Heart right ventricle (tissue), 16 donors: ENCODE measurements around the gene NPC2. TPM values are rescaled to one million over a fixed set of nuclear protein-coding genes. Genes with fewer than 3 reads are reported as not detected.

Experiments used
- ATAC-seq, 8 donors: fragments of 200-7000 bp; cut with Tn5 transposase; one replicate each; pipeline ENCODE4 v1.9.1; 2020; ENCODE audit warnings: mild to moderate bottlenecking in 8 of 8, moderate library complexity in 8 of 8, moderate number of reproducible peaks in 1 of 8
- DNase-seq, 2 donors: peaks; one replicate each; pipeline ENCODE4 v3.0.0-alpha.2; 2020
- H3K27ac ChIP-seq, 10 donors: fragments of 200-600 bp; sonication (generic) in 2 of 10; one replicate each; pipeline versions ENCODE4 v1.5.0 to v1.8.0; 2020 to 2022; ENCODE audit warnings: mild to moderate bottlenecking in 3 of 10
- H3K27me3 ChIP-seq, 7 donors: fragments of 200-600 bp; one replicate each; pipeline ENCODE4 v1.8.0; 2021 to 2022; ENCODE audit warnings: mild to moderate bottlenecking in 2 of 7
- H3K36me3 ChIP-seq, 9 donors: fragments of 200-600 bp; sonication (generic) in 1 of 9; one replicate each; pipeline versions ENCODE4 v1.5.0 to v1.8.0; 2020 to 2022; ENCODE audit warnings: mild to moderate bottlenecking in 2 of 9
- H3K4me1 ChIP-seq, 9 donors: fragments of 200-600 bp; sonication (generic) in 1 of 9; one replicate each; pipeline versions ENCODE4 v1.5.0 to v1.8.0; 2020 to 2022; ENCODE audit warnings: mild to moderate bottlenecking in 4 of 9
- H3K4me3 ChIP-seq, 10 donors: fragments of 200-600 bp; sonication (generic) in 2 of 10; one replicate each; pipeline versions ENCODE4 v1.5.0 to v1.8.0; 2020 to 2022; ENCODE audit warnings: mild to moderate bottlenecking in 7 of 10, moderate library complexity in 2 of 10
- H3K9me3 ChIP-seq, 11 donors: fragments of 200-600 bp in 10 of 11; sonication (generic) in 2 of 11; one replicate each; pipeline versions ENCODE4 v1.5.0 to v1.8.0; 2013 to 2022; ENCODE audit warnings: mild to moderate bottlenecking in 2 of 11, control low read depth in 1 of 11, moderate library complexity in 1 of 11
- WGBS, 2 donors: extraction: QIAGEN DNeasy Blood & Tissue Kit; methylation state at CpG; one replicate each; pipeline ENCODE4 v1.1.7; 2013; ENCODE audit warnings: inconsistent platforms in 1 of 2; 5-methylcytosine and 5-hydroxymethylcytosine counted together
- intact Hi-C, 10 donors: fragments of 100-400 bp; cut with DNase I; formaldehyde crosslinking; loops; one replicate each; pipeline versions ENCODE4 v1.11.1 to v1.14.2; 2022
- polyA plus RNA-seq, 2 donors: library from polyadenylated mRNA; stranded (reverse); fragments of 200-250 nt; gene quantifications; one replicate each; pipeline ENCODE4 v1.2.3, GENCODE V29; 2013
- total RNA-seq, 10 donors: library from RNA; stranded (reverse); fragmentation: NEBNext Ultra II Directional in 3 of 10; extraction: Animal tissue kit (Norgen Biotek cat#: 25700) in 3 of 10; gene quantifications; one replicate each; pipeline versions ENCODE4 v1.2.1 to v1.2.4, GENCODE V29; 2021 to 2023
- TF ChIP-seq, protein P1 (sequence below), 9 donors: fragments of 200-600 bp; sonication (generic) in 2 of 9; IDR thresholded peaks; one replicate each; pipeline versions ENCODE4 v1.5.0 to v1.8.0; 2021 to 2022; ENCODE audit warnings: antibody characterized with exemption in 9 of 9, mild to moderate bottlenecking in 5 of 9, moderate library complexity in 1 of 9
- donor health status: Arrhythmogenic right ventricular cardiomyopathy.
- donor health status: ischemic (EF 13 %, LVEDD 7.1; RV severe dilation, severe dysfunction).
- donor health status: healthy with polysubstance abuse.
- donor health status: DM: no; HTN: yes; CAD: no.
- donor health status: DM: no; HTN: no; CAD: no.
- donor health status: ischemic (EF 25% LVEDD 6.9; RV normal size, moderate dysfunction).
- donor health status: ischemic (EF 25% LVEDD 5.7; RV mildly dilated, moderate dysfunction).
- donor health status: healthy.
- donor health status: DM: yes; HTN: yes; CAD: no.
- donor health status: Ischemic cardiomyopathy.
- donor health status: ischemic (EF 35%, LVEDD 5.7; RV mildly dilated, moderate dysfunction).
- donor health status: nonischemic (EF 11% LVEDD 7.7; RV severe dilation, severe dysfunction).
- donor health status: DM: yes; HTN: yes; CAD: no.
- donor health status: PGD.
- donor health status: ischemic (EF 29% LVEDD 5.4; RV normal size, mild dysfunction).
- donor health status: nonischemic (EF 23%, LVEDD 6.1; RV moderate dilation, normal function).

The NPC2 gene
- total and polyA plus RNA-seq, 12 donors = 70.0 to 258 (median 108) TPM

- Histone ChIP-seq H3K27me3 (no peaks in the 10 kb centered on the region), H3K27ac (peak overlapping the region in 4 of 10 donors; percentile 3 to 41 (median 8)), H3K36me3 (peaks cover 0 to 45% (median under 1%) of the 10 kb centered on the region in 9 donors), H3K9me3 (no peaks in the 10 kb centered on the region), H3K4me3 (peak overlapping the region in 1 of 10 donors; percentile 5), H3K4me1 (peaks cover 3 to 46% (median 39%) of the 10 kb centered on the region in 9 donors)
- 39 to 43% methylated on average over 2 of the region's 2 CpGs for WGBS, 2 donors
- no peak for ATAC-seq
- intact Hi-C loops = loop anchor here in 2 of 10 donors (10.0 kb wide), 2 partner anchors 99 to 119 kb away; partner anchors contain the start of gene LTBP2 (in 1 of the 2)
- DNase-seq = no peak
- TF ChIP-seq, protein P1, sequence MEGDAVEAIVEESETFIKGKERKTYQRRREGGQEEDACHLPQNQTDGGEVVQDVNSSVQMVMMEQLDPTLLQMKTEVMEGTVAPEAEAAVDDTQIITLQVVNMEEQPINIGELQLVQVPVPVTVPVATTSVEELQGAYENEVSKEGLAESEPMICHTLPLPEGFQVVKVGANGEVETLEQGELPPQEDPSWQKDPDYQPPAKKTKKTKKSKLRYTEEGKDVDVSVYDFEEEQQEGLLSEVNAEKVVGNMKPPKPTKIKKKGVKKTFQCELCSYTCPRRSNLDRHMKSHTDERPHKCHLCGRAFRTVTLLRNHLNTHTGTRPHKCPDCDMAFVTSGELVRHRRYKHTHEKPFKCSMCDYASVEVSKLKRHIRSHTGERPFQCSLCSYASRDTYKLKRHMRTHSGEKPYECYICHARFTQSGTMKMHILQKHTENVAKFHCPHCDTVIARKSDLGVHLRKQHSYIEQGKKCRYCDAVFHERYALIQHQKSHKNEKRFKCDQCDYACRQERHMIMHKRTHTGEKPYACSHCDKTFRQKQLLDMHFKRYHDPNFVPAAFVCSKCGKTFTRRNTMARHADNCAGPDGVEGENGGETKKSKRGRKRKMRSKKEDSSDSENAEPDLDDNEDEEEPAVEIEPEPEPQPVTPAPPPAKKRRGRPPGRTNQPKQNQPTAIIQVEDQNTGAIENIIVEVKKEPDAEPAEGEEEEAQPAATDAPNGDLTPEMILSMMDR (IDR thresholded peaks at IDR 0.05) = no peak
Measured at GRCh38 chr14:74495356-74495755, 2.3 kb upstream of the NPC2 start.

- TF ChIP-seq, protein P1 (IDR thresholded peaks at IDR 0.05) = no peak
- H3K36me3 ChIP-seq = peaks cover 0 to 31% (median 0%) of the 10 kb centered on the region in 9 donors
- WGBS, 2 donors = 1% methylated on average over 59 to 73 of the region's 73 CpGs
- H3K9me3 ChIP-seq = no peaks in the 10 kb centered on the region
- H3K4me1 ChIP-seq = peaks cover 3 to 64% (median 56%) of the 10 kb centered on the region in 9 donors
- ATAC-seq (peak; percentile 96 to 98 (median 96)), DNase-seq (peak; percentile 100)
- intact Hi-C loops = loop anchor here in 4 of 10 donors (5.0 to 10.0 kb wide), 4 partner anchors 99 to 131 kb away; partner anchors contain the start of gene LTBP2 (in 1 of the 4)
- no peaks in the 10 kb centered on the region for H3K27me3 ChIP-seq
- H3K4me3 ChIP-seq = peak within 1 kb of the TSS; percentile 66 to 98 (median 88)
- H3K27ac ChIP-seq = peak within 1 kb of the TSS; percentile 79 to 97 (median 92)
Measured at GRCh38 chr14:74493343-74494261, 497 bp upstream of the NPC2 start, which contains the start of gene ISCA2. TSS of gene ISCA2 (plus strand) at chr14:74493765. CDS start at chr14:74493775, 10 bp downstream.

- TF ChIP-seq, protein P1 (IDR thresholded peaks at IDR 0.05) = peak in 6 of 9 donors; percentile 15 to 43 (median 30)
- peaks cover 3 to 70% (median 57%) of the 10 kb centered on the region in 9 donors for H3K4me1 ChIP-seq
- DNase-seq (no peak), ATAC-seq (no peak)
- intact Hi-C loops = loop anchor here in 4 of 10 donors (5.0 to 10.0 kb wide), 4 partner anchors 100 to 130 kb away; partner anchors contain the start of gene LTBP2 (in 1 of the 4)
- H3K27ac ChIP-seq = peak overlapping the region in 9 of 10 donors; percentile 79 to 97 (median 91)
- no peaks in the 10 kb centered on the region for H3K9me3 ChIP-seq
- no peaks in the 10 kb centered on the region for H3K27me3 ChIP-seq
- H3K36me3 ChIP-seq = peaks cover 0 to 26% (median 0%) of the 10 kb centered on the region in 9 donors
- 3 to 4% methylated on average over 20 of the region's 20 CpGs for WGBS, 2 donors
- peak overlapping the region; percentile 66 to 98 (median 86) for H3K4me3 ChIP-seq
Measured at GRCh38 chr14:74491956-74492775, 939 bp downstream of the NPC2 start.
